GM15510 (cell line): Measurements from ENCODE around the gene KIAA0825.

Experiments used
- POLR2A ChIP-seq: IDR thresholded peaks from 3 replicates; pipeline ENCODE4 v1.6.1; 2011; ENCODE audit warnings: borderline replicate concordance; ENCODE audit not compliant: insufficient read length; ENCODE audit errors: extremely low read depth

Gene KIAA0825

DNA sequence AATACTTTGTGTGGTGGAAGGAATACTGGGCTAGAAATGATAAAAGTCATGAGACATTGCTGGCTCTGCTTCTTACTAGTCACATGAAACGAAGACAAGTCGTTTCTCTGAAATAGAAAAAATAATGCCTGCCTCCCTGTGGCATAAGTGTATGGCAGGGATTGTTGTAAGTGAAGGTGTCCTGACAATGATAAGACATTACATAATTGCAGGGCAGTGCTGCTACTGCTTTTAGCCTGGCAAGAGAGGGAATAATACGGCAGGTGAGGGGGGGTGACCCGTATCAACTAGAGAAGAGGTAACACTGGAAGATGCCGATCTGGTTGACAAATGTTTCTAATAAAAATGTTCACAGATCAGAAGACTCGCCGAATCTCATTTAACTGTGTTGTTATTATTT lies 314.3 kb downstream of the KIAA0825 start:
- TF ChIP-seq POLR2A, result no peak

DNA sequence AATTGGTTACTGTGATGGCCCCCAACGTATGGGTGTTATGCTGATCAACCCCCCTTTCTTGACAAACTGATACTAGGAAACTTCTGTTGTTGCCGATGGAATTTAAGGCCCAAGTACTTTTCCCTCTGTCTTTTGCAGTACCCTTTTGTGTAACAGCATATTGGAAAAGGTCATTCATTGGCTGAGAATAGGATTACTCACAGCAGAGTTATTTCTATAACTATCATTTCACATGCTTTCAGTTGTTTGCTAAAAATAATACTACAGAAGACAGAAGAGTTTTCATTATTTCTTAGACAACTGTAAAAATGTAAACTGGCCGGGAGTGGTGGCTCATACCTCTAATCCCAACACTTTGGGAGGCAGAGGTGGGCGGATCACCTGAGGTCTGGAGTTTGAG lies 329.5 kb downstream of the KIAA0825 start:
- TF ChIP-seq POLR2A, result no peak

DNA sequence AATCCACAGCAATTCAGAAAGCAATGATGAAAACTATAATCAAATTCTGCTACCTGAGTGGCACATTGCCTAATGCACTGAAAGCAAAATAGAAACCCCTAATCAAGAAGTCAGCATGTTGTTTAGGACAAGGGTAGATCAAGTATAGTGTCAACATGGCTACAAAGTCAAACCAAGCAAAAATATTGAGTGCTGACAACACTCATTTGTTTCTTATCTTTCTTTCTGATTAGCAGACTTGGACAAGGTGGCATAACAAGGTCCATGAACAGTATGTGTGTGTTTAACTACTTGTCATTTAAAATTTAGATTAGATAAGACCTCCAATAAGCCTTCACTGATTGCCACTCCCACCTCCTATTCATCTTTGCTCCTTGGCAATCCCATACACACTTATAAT lies 332.4 kb downstream of the KIAA0825 start:
- TF ChIP-seq POLR2A, result no peak

- TF ChIP-seq POLR2A, result no peak
These were observed 335.3 kb downstream of the KIAA0825 start for GRCh38 chr5:94283093-94283492.

GRCh38 chr5:94281236-94281801 lies 337.1 kb downstream of the KIAA0825 start:
- TF ChIP-seq POLR2A, result no peak

GRCh38 chr5:94276751-94277150 lies 341.7 kb downstream of the KIAA0825 start:
- no peak for TF ChIP-seq POLR2A

DNA sequence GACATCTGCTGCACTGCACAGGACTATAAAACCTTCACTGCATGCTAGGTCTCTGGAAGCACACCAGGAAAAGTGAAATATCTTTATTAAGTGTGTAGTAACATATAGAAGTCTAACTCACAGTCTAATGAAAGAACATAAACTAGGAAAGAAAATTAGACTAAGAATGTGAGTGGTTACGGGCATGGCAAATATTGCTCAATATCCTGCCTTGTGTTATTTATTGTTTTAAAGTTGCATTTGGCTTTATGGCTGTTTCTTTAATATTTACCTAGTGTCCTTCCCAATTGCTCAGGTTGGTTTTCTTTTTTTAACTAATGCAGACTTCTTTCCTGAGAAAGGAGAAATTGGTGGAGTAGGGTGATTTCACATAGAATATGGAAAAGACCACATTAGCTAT lies 342.4 kb downstream of the KIAA0825 start:
- no peak for TF ChIP-seq POLR2A

DNA sequence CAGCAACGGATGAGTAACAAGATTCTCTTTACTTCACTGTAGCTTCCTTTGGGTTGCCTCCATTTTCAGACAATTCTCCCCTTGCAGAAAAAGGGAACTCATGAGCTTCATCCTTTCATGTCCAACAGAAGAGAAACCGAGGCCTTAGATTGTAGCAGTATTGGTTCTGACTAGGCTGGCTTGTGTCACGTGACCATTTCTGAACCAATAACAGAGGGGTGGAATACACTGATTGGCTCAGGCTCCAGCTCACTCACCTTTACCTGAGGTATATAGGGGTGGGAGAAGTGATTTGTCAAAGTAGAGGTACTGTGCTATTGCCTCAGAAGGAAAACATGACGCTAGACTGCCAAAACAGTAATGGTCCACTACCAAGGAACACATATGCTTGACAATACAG lies 343.7 kb downstream of the KIAA0825 start:
- TF ChIP-seq POLR2A, result no peak

DNA sequence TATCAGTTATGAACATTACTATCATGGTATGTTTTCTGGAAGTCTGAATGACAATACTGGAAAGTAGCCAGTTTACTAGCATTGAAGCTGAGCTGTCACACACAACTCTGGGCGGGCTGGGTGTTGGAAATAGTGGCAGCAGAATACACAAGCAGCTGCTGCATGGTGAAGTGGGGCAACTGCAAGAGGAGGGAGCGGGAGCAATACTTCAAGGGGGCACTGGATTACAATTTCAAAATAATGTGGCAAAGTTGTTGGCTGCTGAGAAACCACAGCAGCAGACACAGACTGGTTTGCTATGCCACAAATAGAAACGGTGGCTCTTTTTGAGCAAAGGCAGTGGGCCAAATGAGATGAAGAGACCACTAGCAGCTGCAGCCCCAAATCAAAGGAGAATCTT lies 350.2 kb downstream of the KIAA0825 start:
- TF ChIP-seq POLR2A, result no peak

DNA sequence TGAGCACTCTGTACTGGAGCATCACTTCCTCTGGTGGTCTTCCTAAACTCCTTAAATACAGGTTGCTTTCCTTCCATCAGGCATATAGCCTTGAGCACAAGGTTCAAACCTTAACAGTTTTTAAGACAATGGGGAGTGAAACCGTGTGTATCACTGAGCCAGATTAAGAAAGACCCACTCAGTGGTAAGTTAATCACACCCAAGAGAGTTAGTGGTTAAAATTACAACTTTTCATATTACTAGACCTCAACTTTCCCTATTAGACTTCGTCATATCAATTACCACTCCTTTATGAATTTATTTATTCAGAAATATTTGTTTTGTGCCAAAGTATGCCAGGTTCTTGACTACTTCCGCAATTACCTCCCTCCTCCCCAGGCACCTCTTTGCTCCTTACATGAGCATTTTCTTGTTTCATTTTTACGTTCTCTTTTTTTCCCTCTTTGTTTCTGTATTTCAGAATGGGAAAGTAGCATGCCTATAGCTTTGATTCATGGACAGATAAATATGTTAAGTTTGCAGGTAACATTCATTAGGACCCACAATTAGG lies 351.0 kb downstream of the KIAA0825 start:
- no peak for TF ChIP-seq POLR2A

DNA sequence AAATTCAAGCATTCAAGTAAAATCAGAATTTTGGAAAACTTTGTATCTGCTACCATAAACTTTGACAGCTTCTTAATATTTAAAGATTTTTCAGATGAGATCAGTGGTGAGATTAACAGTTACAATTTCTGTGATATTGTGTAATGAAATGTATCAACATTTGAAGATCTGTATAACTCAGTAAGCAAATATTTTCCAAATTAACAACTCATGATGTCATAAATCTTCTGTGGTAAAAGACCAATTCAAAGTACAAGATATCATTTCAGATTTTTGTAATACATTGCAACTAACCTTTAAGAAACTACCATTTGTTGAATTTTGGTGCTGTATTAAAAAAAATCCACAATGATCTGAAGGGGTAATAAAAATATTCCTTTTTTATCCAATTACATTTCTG lies 352.2 kb downstream of the KIAA0825 start:
- no peak for TF ChIP-seq POLR2A

DNA sequence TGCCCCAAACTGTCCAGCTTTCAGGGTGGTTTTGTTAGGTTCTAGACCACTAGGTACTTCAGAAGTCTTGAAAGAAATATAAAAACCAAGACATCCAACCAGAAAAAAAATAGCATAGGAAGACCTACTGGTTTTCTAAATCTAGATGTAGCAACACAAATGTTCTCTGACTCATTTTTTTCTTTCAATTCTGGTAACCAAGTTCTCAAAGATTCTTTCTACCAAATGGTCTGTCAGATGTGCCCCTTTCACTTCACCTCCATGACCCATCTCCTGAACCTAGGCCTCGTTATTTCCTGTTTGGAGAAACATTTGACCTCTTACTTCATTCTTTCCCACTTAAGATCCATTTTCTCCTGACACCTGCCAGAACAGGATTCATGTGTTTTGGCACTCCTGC lies 355.3 kb downstream of the KIAA0825 start:
- no peak for TF ChIP-seq POLR2A

DNA sequence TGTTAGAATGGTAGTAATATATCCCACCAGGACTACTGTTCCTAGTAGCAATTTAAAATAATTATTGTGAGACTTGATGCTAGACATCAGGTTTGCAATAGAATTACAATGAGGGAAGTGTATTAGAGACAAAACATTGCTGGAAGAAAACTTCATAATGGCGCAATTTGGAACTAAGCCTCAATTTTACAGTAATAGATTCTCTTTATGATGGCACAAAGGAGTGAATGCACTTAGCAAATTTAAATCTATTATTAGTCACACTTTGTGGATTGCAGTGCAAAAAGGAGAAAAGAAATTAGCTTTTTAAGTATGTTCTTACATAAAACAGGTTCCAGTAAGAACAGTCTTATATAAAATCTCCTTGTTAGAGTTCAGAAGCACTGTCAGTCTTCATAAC lies 358.3 kb downstream of the KIAA0825 start:
- no peak for TF ChIP-seq POLR2A

GRCh38 chr5:94254214-94254613 lies 364.2 kb downstream of the KIAA0825 start:
- no peak for TF ChIP-seq POLR2A

DNA sequence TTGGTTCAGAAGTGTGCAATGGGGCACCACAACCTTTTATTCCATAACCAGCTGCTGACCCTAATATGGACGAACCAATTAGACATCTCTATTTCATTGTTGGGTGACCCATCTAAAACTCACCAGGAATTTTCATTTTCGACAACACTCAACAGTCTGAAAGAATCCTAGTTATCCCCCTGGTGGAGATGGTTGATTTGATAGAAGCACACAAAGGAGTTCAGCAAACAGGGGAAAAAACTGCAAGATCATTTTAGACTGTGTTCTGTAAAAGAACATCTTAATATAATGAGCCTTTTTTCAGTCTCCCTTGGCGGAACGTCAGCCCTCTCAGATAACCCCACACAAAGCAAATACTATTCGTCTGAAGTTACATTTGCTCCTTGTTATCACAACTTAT lies 367.4 kb downstream of the KIAA0825 start:
- TF ChIP-seq POLR2A, result no peak

GRCh38 chr5:94249430-94249829 lies 369.0 kb downstream of the KIAA0825 start:
- TF ChIP-seq POLR2A, result no peak
